T-helper 2 cell treated with Interferon-gamma antibody and Interleukin-4, amounts not matched to agents 100 ng/mL and 5 ng/mL, for 36 hours (primary cell): Measurements from ENCODE around the gene NONO. TPM values are rescaled to one million over a fixed set of nuclear protein-coding genes. Genes with fewer than 3 reads are reported as not detected.
"Not testable (repeated sequence)": the region's sequence is repeated elsewhere in the genome, so short reads cannot be mapped to it uniquely, and the experiment has no call there.

Experiments
- intact Hi-C: fragments of 100-400 bp; cut with micrococcal nuclease; formaldehyde crosslinking; loops from one replicate; pipeline ENCODE4 v1.15.1; 2023
- total RNA-seq: library from RNA; stranded (reverse); gene quantifications from 2 replicates; pipeline ENCODE4 v1.2.3, GENCODE V29; 2022

The NONO gene, protein sequence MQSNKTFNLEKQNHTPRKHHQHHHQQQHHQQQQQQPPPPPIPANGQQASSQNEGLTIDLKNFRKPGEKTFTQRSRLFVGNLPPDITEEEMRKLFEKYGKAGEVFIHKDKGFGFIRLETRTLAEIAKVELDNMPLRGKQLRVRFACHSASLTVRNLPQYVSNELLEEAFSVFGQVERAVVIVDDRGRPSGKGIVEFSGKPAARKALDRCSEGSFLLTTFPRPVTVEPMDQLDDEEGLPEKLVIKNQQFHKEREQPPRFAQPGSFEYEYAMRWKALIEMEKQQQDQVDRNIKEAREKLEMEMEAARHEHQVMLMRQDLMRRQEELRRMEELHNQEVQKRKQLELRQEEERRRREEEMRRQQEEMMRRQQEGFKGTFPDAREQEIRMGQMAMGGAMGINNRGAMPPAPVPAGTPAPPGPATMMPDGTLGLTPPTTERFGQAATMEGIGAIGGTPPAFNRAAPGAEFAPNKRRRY
- total RNA-seq: 510 and 529 TPM in 2 replicates

GRCh38 chrX:71283403-71284143 lies at the start of gene NONO:
TSS of gene NONO (plus strand) at chrX:71283635. CDS start at chrX:71290638, 7,003 bp downstream.
- intact Hi-C loops: loop anchor here (1.0 to 5.0 kb wide), 7 partner anchors 29 to 249 kb away; partner anchors contain the start of genes FOXO4, IL2RG, TAF1 and ZMYM3

DNA sequence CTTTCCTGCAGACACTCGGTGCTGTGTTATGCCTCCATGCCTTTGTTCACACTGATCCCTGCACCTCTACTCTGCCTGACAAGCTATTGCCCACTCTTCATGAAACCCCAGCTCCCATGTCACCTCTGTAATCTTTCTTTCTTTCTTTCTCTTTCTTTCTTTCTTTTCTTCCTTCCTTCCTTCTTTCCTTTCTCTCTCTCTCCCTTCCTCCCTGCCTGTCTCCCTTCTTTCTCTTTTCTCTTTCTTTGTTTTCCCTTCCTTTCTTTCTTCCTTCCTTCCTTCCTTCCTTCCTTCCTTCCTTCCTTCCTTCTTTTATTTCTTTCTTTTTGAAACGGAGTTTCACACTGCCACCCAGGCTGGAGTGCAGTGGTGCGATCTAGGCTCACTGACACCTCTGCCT lies 48.0 kb upstream of the NONO start:
- intact Hi-C loops: no loop called here

- intact Hi-C loops: no loop called here
These were observed 46.6 kb upstream of the NONO start for GRCh38 chrX:71236836-71237235.

GRCh38 chrX:71239781-71240180 lies 43.7 kb upstream of the NONO start:
- intact Hi-C loops: no loop called here

DNA sequence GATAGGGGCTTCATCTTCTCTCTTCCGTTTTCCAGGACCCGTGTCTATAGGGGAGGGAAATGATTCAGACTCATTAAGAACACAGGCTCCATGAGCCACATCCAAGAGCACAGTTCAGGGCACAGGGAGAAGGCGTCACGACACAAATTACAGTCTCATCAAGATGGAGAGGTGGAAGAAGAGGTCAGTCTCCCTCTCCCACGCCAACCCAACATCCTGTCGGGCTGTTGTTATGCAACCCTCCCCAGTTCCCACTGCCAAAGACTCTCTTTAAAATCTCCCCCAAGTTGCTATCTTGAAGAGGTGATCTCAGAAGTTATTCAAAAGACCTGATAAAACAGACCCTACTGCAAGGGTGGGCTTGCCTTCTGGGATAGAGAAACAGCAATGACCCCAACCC lies 42.1 kb upstream of the NONO start:
- intact Hi-C loops: no loop called here

DNA sequence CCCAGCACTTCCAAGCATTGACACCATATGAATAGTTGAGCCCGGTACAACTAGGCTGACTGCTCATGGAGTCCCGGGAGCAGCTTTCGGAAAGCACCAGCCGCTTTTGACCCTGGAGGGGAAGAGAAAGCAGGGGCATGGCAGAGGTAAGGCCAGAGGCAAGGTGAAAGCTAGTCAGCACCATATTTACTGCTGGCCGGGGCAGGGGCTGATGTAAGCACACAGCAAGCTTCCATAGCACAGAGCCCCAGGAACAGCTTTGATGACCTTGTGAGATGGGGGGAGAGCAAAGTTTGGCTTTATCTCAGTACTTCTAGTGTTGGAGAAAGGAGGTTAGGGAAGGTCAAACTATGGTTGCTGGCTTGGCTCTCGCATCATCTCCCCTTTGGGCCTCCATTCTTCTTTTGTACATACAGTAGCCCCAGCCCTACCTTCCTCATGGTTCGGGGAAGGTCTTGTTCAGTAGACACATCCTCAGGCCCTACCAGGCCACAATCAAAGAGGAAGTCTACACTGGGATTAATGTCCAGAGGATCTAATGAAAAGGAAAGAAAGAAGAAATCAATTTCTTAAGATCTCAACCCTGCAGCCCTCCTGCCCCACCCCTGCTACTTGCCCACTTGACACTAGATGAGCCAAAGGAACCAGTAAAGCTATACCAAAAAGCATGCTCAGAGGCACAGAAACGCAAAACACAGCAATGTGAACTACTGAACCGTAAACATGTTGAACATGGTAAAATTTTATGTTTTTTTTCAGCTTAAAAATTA lies 38.9 kb upstream of the NONO start:
- intact Hi-C loops: no loop called here

DNA sequence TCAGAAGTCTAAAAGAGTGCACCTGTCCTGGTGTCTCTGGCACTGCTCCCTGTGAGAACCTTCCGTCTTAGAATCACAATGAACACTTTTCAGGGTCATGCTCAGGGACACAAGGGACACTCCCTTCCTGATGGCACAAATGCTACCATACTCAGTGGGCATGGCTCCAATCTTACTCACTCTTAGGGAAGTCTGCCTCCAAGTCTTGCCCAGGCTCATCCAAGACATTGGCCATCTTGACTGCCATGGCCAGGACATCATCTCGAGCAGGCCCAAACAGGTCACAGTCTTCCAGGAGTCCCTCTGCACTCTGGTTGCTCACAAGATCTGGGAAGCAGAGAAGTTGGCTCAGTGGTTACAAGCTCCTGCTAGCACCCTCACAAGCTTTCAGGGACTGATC lies 38.3 kb upstream of the NONO start:
- intact Hi-C loops: no loop called here

- intact Hi-C loops: loop anchor here (5.0 kb wide), 2 partner anchors 54 to 241 kb away; no protein-coding TSS in a partner anchor
These were observed 32.6 kb upstream of the NONO start for GRCh38 chrX:71250841-71251240.

DNA sequence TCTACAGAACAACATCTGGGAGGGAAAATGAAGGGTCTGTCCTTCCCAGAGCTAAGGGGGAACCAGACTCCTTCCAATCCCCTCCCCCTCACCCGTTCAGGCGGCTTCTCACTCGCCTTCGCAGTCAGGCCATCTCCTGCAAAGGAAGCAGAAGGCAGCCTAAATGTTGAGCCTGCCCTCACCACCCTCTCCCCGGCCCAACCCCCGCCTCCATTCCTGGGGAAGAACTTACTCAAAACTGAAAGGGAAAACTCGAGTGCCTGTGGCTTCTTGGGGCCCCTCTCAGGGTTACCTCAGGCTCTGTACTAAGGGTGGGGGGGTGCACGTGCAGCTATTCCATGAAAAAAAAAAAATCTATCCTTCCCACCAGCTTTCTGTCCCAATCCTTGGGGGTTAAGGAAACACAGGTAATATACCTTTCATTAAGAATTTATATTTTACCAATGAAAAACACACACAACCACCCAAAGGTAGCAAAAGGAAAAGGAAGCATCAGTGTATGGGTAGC lies 31.9 kb upstream of the NONO start:
- intact Hi-C loops: loop anchor here (5.0 kb wide), 2 partner anchors 54 to 241 kb away; no protein-coding TSS in a partner anchor

DNA sequence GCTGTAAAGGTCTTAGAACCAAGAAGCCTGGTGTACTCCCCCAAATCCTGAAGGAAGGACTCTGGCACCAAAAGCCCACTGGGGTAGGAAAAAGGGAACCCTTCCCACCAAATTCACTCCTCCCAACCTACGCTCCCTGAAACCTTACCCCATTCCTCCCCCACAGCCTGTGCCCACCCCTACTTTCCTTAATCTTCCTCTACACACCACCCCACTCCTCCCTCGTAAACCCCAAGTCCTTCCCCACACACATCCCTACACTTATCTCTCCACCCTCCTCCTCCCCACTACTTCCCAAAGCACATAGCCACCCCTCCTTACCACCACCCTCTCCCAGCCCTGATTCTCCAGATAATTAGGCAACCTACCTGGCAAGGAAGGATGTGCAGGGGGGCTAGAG lies 31.2 kb upstream of the NONO start:
- intact Hi-C loops: loop anchor here (5.0 kb wide), 2 partner anchors 55 to 240 kb away; no protein-coding TSS in a partner anchor

DNA sequence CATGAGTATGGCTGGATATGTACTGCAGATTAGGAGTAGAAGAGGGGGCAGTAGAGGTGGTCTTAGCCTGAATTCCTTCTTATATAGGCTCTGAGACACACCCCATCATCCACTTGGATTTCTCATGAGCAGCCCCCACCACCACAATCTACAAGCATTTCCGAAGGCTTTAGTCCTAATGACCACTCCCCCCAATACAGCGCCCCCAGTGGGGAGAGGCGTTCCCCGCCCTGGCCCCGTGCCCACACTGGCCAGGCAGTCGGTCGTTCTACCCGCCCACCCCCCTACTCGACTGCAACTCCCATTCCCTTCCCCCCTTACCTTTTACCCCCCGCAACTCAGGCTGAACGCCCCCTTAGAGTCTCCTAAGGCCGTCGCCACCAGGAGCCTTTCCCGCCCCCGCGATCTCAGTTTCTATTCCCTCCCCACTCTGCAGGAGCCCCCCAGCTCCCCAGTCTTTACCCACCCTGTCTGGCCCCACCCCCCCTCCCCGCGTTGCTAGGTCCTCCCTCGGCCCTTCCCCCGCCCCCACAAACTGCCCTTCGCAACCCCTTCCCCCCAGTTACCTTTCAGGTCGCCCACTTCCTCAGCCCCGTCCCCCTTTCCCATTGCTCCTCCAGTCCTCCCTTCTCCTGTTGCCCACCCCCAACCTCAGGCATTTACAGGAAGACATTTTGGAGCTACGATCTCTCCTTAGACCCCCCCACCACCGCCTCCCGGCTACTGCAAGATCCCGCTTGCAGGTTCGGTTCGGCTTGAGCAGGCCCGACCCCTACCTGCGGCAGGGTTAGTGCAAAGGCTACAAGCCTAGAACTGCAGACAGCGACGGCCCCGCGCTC lies 30.0 kb upstream of the NONO start:
- intact Hi-C loops: loop anchor here (1.0 to 5.0 kb wide), 5 partner anchors 30 to 239 kb away; partner anchors contain the start of genes NONO and TAF1

- intact Hi-C loops: loop anchor here (1.0 to 5.0 kb wide), 4 partner anchors 29 to 238 kb away; partner anchors contain the start of genes NONO and TAF1
These were observed 29.1 kb upstream of the NONO start, which contains the start of gene ZMYM3 for GRCh38 chrX:71254092-71254963. TSS of gene ZMYM3 (minus strand) at chrX:71254140. CDS start at chrX:71253255, 885 bp downstream.

DNA sequence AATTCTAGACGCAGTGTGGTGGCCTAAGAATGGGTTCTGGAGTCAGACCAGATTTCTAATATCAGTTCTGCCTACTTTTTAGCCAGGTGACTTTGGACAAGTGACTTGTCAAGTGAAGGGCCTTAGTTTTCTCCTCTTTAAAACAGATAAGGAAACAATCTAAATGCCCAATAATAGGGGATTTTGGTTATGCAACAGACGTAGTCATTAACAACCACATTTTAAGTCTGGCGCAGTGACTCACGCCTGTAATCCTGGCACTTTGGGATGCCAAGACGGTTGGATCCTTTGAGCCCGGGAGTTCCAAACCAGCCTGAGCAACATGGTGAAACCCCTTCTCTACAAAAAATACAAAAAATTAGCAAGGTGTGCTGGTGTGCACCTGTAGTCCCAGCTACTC lies 27.4 kb upstream of the NONO start:
- intact Hi-C loops: no loop called here

DNA sequence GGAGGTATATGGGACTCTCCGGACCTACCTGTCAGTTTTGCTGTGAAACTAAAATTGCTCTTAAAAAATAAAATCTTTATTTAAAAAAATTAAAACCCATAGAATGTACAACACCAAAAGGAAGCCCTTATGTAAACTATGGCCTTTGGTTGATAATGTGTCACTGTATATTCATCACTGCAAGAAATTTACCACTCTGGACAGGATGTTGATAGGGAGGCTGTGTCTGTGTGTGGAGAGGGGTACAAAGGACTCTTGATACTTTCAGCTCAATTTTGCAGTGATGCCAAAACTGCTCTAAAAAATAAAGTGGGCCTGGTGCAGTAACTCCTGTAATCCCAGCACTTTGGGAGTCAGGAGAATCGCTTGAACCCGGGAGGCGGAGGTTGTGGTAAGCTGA lies 26.6 kb upstream of the NONO start:
- intact Hi-C loops: no loop called here

- intact Hi-C loops: not testable (repeated sequence)
These were observed 14.8 kb upstream of the NONO start for GRCh38 chrX:71268624-71269023.

DNA sequence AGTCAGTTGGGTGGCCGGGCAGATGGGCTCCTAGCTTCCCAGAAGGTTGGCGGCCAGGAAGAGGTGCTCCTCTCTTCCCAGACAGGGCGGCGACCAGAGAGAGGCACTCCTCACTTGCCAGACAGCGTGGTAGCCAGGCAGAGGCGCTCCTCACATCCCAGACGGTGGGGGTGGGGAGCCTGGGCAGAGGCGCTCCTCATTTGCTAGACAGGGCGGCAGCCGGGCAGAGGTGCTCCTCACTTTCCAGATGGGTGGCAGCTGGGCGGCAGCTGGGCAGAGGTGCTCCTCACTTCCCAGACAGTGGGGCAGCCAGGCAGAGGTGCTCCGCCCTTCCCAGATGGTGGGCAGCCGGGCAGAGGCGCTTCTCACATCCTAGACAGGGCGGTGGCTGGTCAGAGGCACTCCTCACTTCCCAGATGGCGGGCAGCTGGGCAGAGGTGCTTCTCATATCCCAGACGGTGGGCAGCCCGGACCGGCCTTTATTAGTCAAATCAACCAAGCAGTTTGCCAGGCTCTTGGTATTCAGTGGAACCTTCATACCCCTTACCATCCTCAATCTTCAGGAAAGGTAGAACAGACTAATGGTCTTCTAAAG lies 13.5 kb upstream of the NONO start:
- intact Hi-C loops: no loop called here

DNA sequence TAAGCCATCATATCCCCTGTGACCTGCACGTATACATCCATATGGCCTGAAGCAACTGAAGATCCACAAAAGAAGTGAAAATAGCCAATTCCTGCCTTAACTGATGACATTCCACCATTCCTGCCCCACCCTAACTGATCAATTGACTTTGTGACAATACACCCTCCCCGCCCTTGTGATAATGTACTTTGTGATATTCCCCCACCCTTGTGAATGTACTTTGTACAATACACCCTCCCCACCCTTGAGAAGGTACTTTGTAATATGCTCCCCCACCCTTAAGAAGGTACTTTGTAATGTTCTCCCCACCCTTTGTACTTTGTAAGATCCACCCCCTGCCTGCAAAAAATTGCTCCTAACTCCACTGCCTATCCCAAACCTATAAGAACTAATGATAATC lies 11.1 kb upstream of the NONO start:
- intact Hi-C loops: not testable (repeated sequence)

DNA sequence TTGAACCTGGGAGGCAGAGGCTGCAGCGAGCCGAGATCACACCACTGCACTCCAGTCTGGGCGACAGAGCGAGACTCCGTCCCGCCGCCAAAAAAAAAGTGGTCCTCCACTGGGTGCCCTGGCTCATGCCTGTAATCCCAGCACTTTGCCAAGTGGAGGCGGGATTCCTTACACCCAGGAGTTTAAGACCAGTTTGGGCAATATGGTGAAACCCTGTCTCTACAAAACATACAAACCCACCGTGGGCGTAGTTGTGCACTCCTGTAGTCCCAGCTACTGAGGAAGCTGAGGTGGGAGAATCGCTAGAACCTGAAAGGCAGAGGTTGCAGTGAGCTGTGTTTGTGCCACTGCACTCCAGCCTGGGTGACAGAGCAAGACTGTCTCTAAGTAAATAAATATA lies 2.1 kb upstream of the NONO start:
- intact Hi-C loops: loop anchor here (5.0 kb wide), 3 partner anchors 99 to 184 kb away; partner anchors contain the start of genes FOXO4 and IL2RG
